Transverse colon (tissue), 3 donors: ENCODE results near the gene FHAD1.

Source experiments
- EP300 ChIP-seq: sonication (generic); formaldehyde crosslinking; IDR thresholded peaks from one replicate; pipeline ENCODE4 v1.6.1; 2017; ENCODE audit warnings: antibody characterized with exemption, low read depth
- POLR2A ChIP-seq: fragments of 450-650 bp; IDR thresholded peaks from one replicate; pipeline ENCODE4 v1.6.1; 2016; ENCODE audit warnings: antibody characterized with exemption, mild to moderate bottlenecking, moderate library complexity
- TF ChIP-seq, protein P1 (sequence below), 5 experiments: fragments of 200-600 bp in 3 of 5; fragments of 450-650 bp in 2 of 5; sonication (generic) in 3 of 5; IDR thresholded peaks; 1 replicate in 2 of 5; 2 replicates in 3 of 5; pipeline ENCODE4 v1.5.1; 2016 to 2017; ENCODE audit warnings: antibody characterized with exemption in 5 of 5, inconsistent platforms in 3 of 5, mild to moderate bottlenecking in 2 of 5, moderate library complexity in 1 of 5

DNA sequence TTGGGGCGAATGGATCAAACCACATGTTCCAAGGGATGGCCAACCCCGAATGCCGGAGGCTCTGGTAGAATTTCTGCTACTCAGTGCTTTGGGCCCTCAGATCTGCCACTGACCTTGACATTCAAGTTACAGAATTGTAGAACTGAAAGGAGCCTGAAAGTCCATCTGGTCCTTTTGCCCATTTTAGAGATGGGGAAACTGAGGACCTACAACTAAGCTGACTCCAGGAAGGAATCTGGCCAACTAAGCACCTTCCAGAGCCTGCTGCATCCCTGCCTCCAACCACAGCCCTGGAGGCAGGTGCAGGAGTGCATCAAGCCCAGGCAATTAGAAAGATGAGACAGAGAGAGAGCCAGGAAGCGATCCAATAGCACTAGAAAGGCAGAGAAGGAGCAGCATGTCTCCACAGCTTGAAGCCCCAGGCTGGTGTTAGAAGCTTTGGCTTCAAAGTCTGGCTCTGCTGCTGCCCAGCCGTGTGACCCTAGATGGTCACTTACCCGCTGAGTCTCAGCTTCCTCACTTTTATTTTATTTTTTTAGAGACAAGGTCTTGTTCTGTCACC lies 189.9 kb downstream of the FHAD1 start:
- TF ChIP-seq, protein P1, sequence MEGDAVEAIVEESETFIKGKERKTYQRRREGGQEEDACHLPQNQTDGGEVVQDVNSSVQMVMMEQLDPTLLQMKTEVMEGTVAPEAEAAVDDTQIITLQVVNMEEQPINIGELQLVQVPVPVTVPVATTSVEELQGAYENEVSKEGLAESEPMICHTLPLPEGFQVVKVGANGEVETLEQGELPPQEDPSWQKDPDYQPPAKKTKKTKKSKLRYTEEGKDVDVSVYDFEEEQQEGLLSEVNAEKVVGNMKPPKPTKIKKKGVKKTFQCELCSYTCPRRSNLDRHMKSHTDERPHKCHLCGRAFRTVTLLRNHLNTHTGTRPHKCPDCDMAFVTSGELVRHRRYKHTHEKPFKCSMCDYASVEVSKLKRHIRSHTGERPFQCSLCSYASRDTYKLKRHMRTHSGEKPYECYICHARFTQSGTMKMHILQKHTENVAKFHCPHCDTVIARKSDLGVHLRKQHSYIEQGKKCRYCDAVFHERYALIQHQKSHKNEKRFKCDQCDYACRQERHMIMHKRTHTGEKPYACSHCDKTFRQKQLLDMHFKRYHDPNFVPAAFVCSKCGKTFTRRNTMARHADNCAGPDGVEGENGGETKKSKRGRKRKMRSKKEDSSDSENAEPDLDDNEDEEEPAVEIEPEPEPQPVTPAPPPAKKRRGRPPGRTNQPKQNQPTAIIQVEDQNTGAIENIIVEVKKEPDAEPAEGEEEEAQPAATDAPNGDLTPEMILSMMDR (IDR thresholded peaks at IDR 0.05) = no peak
- no peak for TF ChIP-seq EP300
- no peak for TF ChIP-seq POLR2A
